Stimulated activated CD8-positive, alpha-beta memory T cell treated with anti-CD3 and anti-CD28 coated beads, Interleukin-2, amount 100 ng/mL, for 48 hours (primary cell): ENCODE data around the gene MAPKAPK3.
"Not testable (repeated sequence)": the region's sequence is repeated elsewhere in the genome, so short reads cannot be mapped to it uniquely, and the experiment has no call there.

Source experiments
- DNase-seq, 2 donors: peaks; one replicate each; pipeline ENCODE4 v3.0.0-alpha.2; 2020; ENCODE audit warnings: low read depth in 2 of 2

MAPKAPK3 gene

GRCh38 chr3:50656417-50657195 lies 39.7 kb downstream of the MAPKAPK3 start:
- DNase-seq: no peak

GRCh38 chr3:50657407-50657806 lies 40.5 kb downstream of the MAPKAPK3 start:
- no peak for DNase-seq

DNA sequence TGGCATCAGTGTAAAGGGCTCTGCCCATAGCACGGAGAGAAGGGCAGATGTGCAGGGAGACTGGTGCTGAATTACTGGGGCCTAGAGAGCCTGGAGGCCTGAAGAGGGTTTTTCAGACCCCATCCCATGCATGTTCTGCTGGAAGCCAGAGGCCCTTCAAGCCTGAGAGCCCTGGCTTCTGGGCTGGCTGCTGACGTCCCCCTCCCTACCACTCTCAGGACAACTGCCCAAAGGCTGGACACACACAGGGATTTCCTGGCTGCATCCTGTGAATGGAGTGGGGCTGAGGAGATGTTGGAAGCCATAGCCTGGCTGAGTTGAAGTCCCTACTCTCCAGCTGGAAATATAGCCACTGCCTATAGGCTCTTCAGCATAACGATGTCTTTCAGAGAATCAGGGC lies 40.9 kb downstream of the MAPKAPK3 start:
- DNase-seq: no peak

DNA sequence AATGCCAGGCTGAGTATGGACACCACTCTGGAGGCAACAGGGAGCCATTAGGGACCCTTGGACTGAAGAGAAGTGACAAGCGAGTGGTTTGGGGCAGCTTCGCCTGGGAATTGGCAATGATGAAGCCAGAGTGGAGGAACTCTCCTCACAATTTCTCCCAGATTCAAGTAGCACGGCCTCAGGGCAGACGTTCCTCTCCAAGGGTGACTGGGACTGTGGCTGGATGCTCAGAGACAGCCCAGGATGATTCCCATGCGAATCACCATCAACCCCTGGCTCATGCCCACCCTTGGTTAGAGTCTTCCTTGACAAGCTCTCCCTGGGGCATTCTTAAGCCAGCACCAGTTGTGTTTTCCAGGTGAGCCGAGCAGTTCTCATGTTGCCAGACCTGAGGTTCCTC lies 41.5 kb downstream of the MAPKAPK3 start:
- DNase-seq: no peak

- DNase-seq: no peak
Measured at GRCh38 chr3:50658831-50659230, 41.9 kb downstream of the MAPKAPK3 start.

DNA sequence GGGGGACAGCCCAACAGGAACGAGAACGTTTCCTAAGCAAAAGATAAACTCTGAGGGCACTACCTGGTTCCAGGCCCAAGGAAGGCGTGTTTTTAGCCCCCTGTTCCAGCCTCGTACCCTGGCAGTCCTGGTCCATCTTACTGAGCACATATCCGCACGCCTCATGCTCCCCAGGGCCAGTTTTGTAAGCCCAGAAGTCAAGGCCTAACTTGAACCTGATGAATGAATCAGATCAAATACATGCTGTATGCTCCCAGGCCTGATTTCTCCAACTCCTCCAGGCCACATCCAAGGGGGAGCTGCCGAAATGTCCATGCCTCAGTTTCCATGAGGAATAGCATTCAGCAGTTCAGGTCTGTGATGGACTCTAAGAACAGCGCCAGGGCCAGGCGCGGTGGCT lies 43.4 kb downstream of the MAPKAPK3 start:
- no peak for DNase-seq

GRCh38 chr3:50661321-50661837 lies 44.4 kb downstream of the MAPKAPK3 start:
- no peak for DNase-seq

DNA sequence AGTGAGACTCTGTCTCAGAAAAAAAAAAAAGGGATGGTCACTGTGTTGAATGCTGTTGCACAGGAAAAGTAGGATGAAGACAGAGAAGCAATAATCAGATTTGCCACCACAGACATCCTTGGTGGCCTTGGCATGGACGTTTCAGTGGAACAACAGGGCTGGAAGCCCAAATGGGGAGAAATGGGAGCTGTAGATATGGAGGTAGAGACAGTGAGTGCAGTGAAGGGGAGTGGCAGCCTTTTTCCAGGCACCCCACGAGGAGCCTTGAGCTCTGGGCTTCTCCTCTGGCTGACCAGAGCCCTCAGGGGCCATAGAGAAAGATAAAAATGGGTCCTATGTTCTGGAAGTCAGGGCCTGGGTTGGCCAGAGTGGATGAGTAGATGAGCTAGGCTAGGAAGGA lies 45.5 kb downstream of the MAPKAPK3 start:
- DNase-seq: no peak

GRCh38 chr3:50665081-50665840 lies 48.3 kb downstream of the MAPKAPK3 start:
- peak; percentile 12 to 24 for DNase-seq

- DNase-seq: not testable (repeated sequence)
Measured at GRCh38 chr3:50665841-50666115, 48.8 kb downstream of the MAPKAPK3 start.

GRCh38 chr3:50666837-50667236 lies 49.9 kb downstream of the MAPKAPK3 start:
- no peak for DNase-seq

DNA sequence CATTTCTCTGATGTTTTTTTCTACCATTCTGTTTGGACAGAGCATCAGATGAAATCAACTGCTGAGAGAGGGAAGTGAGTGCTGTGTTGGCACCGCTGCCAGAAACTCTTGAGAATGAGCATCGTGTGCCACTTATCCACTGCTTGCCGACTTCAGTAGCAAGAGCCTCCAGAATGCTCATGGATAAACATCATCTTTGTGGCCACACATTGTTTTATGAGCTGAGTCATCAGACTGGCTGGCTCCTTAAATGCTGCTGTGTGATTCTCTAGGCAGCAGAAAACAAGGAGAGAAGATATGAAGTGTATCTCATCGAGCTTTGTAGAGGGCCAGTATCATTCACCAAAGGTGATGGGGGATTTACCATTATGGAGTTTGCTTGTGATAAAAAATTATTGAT lies 54.4 kb downstream of the MAPKAPK3 start:
- no peak for DNase-seq

DNA sequence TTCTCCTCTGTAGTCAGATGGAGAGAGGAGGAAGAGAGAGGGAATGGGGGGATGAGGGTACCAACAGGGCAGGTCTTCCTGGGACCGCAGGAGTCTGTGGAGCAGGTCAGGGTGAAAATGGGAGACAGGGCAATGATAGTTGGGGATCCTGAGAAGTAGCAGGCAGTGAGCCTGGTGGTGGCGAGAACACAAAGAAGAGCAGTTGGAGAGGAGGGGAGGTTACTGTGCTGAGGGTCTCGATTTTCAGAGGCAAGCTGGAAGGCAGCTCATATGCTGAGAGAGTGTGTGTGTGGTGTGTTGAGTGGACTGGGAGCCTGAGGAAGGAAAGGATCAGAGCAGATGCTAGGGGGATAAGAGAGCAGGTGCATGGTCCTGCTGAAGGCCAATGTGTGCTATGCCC lies 55.7 kb downstream of the MAPKAPK3 start:
- no peak for DNase-seq

DNA sequence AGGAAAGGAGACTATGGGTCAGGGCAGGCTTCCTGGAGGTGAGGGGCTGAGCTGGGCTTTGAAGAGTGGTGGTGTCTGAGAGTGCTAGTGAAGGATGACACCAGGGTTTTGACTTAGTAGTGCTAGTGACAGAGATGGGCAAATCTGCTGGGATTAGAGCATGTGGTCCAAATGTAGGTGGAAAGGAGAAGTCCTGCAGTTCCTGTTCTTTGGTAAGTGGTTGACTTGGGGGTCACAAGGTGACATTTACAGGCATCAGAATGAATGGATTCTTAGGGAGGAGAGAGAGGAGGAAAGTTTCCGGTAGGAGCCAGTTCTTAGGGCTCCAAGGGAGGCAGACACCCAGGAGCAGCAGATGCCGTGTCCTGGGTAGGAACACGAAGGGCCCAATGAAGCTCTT lies 57.0 kb downstream of the MAPKAPK3 start:
- no peak for DNase-seq

GRCh38 chr3:50674349-50675178 lies 57.6 kb downstream of the MAPKAPK3 start, which contains the start of gene DOCK3:
Gene DOCK3, plus strand, starts transcription at chr3:50674927. Its CDS starts 337 bp downstream, at chr3:50675264.
- DNase-seq: peak; percentile 37 to 55

DNA sequence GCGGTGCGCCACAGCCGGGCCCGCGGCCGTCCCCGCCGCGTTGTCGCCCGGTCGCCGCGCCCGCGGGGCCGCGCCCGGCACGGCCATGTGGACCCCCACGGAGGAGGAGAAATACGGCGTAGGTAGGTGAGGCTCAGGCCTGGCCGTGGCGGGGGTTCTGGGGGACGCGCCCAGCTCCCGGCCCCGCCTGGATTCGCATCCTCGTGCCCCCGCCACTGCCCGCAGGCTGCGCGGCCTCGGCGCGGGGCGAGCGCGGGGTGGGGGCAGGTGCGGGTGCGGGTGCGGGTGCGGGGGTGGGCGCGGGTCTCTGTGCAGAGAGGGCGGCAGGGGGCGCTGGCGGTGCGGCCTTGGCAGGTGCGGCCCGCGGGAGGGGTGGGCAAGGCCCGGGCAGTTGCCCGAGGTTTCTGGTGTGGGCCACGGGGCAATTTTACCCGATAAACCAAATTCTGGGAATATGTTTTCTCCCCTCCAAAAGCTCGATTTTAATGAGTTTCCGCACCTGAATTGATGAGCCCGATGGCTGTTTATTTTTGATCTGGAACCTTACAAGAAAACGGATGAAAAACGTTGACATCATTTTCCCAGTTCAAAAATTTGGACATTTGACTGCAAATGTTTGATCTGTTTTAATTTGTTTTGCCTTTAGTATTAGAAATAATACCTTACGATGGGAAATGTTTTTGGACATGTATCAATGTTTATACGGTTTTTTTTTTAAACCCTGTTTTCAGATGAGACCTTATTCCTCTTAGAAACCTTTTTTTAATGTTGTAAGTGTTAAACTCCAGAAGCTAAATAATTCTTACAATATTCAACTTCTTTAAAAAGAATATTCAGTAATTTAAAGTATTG lies 58.5 kb downstream of the MAPKAPK3 start:
- DNase-seq: peak; percentile 62 to 64

GRCh38 chr3:50676031-50676705 lies 59.2 kb downstream of the MAPKAPK3 start:
- no peak for DNase-seq

- DNase-seq: no peak
Measured at GRCh38 chr3:50687127-50687751, 70.3 kb downstream of the MAPKAPK3 start.

- DNase-seq: no peak
Measured at GRCh38 chr3:50687916-50688315, 71.0 kb downstream of the MAPKAPK3 start.

DNA sequence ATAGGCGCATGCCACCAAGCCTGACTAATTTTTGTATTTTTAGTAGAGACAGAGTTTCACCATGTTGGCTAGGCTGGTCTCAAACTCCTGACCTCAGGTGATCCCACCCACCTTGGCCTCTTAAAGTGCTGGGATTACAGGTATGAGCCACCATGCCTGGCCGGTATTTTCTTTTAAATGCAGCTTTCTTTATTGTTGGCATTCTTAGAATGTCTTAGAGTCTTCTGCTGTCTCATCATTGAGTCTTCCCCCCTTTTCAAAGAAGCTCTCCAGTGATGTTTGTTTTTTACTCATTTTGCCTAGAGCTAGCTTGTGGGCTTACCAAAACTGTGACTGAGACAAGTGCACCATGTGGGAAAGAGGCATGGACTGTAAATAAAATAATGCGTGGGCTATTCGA lies 71.7 kb downstream of the MAPKAPK3 start:
- not testable (repeated sequence) for DNase-seq
